ENCODE measurements around the gene DDB1.

The DDB1 gene

DNA sequence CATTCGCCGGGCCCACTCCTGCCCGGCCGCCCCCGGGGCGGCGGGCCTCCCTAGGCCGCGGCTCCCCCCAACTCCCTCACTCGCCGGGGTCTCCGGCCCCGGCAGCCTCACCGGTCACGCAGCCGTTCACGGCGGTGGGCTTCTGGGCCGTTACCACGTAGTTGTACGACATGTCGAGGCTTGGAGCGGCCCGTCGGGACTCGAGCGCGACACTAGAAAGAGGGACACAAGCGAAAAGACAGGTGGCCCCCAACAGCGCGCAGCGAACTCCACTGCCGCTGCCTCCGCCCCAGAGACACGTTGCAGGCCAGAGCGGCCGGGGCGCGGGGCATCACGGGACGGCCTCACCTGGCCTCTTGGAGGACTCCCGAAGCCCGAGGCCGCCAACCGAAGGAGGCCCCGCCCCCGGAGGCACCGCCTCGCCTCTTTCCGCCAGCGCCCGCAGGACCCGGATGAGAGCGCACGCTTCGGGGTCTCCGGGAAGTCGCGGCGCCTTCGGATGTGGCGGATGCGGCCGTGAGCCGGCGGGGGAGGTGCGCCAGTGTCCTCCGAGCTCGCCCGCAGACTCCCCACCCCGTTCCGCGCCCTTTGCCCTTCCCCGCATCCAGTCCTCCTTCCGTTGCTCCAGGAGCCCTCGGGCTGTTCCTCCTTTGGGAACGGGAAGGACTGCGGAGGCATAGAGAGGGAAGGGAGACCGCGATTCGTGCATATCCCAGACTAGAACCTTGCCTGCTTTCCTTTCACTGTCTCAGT, at the start of gene DDB1, which contains the start of gene TKFC:
DDB1 (minus strand) TSS at position 309 of the 753 bp plus-strand sequence; CDS start at position 172, 137 bp downstream.
TKFC (plus strand) TSS at position 432 of the 753 bp plus-strand sequence. CDS start 1,501 bp downstream, outside the sequence.
- Mint-ChIP-seq H3K4me1 (ENCODE audit: low read depth) (peaks cover 61% of the 10 kb centered on the region), H3K4me3 (peak within 1 kb of the TSS; percentile 98)

DNA sequence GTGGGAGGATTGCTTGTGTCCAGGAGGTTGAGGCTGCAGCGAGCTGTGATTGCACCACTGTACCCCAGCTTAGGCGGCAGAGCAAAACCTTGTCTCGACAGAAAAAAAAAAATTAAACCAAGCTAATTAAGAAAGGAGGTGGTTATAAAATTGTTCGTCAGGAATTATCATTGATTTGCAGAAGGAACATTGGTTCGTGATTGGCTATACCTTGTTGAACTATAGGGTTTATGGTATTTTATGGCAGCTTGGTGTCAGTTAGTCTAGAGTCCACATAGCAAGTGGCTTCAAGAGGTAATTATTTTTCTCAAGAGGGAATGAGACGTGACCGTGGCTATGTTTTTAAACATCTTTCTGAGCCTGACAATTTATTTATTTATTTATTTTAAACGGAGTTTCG, 48.0 kb upstream of the DDB1 start:
- no peaks in the 10 kb centered on the region for H3K9me3 Mint-ChIP-seq (ENCODE audit: low read depth)
- H3K27me3 Mint-ChIP-seq: no peaks in the 10 kb centered on the region
- H3K36me3 Mint-ChIP-seq: peaks cover 5% of the 10 kb centered on the region
- no peak overlapping the region for H3K27ac Mint-ChIP-seq
- H3K4me1 Mint-ChIP-seq (ENCODE audit: low read depth): peaks cover 9% of the 10 kb centered on the region
- no peak overlapping the region for H3K4me3 Mint-ChIP-seq

More for the DNA sequence above, at the start of gene DDB1, which contains the start of gene TKFC:
- Mint-ChIP-seq H3K36me3 (peaks cover 6% of the 10 kb centered on the region), H3K9me3 (ENCODE audit: low read depth) (no peaks in the 10 kb centered on the region), H3K27me3 (no peaks in the 10 kb centered on the region), H3K27ac (peak within 1 kb of the TSS; percentile 99)

DNA sequence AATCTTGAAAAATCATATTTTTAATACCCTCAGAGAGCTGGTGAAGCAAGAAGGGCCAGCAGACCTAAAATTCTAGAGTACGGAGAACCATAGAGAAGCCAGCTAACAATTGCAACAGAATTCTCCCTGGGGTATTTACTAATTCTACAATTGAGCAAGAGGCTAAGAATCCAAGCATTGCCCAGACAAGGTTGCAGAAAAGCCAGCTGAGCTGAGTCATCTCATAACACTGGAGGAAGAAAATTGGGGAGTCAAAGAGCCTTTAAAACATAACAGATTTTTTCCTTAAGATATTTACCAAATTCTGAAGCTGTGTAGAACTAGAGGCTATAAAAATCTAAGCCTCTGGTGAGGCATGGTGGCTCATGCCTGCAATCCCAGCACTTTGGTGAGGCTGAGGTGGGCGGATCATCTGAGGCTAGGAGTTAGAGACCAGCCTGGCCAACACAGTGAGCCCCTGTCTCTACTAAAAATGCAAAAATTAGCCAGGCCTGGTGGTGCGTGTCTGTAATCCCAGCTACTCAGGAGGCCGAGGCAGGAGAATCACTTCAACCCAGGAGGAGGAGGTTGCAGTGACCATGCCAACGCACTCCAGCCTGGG, 45.9 kb upstream of the DDB1 start:
- no peaks in the 10 kb centered on the region for H3K4me1 Mint-ChIP-seq (ENCODE audit: low read depth)
- H3K9me3 Mint-ChIP-seq (ENCODE audit: low read depth): no peaks in the 10 kb centered on the region
- H3K4me3 Mint-ChIP-seq: no peak overlapping the region
- no peaks in the 10 kb centered on the region for H3K27me3 Mint-ChIP-seq
- peaks cover 8% of the 10 kb centered on the region for H3K36me3 Mint-ChIP-seq
- H3K27ac Mint-ChIP-seq: no peak overlapping the region

DNA sequence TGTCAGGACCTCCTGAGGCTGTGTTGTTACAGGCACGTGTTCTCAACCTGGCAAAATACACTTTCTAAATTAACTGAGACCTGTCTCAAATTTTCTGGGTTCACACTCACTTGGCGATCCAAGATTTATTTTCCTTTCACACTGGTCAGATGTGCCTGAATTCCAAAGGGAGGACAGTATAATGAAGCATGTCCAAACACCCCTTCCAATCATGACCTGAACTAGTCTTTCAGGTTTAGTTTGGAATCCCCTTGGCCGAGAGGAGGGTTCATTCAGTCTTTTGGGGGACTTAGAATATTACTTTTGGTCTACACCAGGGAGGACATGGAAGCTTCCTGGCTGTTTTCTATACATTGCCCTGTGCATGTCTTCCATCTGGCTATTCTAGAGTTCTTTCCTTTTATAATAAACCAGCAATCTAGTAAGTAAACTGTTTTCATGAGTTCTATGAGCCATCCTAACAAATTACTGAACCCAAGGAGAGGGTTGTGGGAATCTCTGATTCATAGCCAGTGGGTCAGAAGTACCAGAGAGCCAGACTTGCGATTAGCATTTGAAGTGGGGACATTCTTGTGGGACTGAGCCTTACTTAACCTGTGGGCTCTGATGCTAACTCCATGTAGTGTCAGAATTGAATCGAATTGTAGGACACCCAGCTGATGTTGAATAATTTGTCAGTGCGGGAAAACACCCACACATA, 44.7 kb upstream of the DDB1 start:
- no peaks in the 10 kb centered on the region for H3K27me3 Mint-ChIP-seq
- no peak overlapping the region for H3K4me3 Mint-ChIP-seq
- H3K9me3 Mint-ChIP-seq (ENCODE audit: low read depth): no peaks in the 10 kb centered on the region
- peaks cover 8% of the 10 kb centered on the region for H3K36me3 Mint-ChIP-seq
- H3K4me1 Mint-ChIP-seq (ENCODE audit: low read depth): no peaks in the 10 kb centered on the region
- peak overlapping the region; percentile 10 for H3K27ac Mint-ChIP-seq

DNA sequence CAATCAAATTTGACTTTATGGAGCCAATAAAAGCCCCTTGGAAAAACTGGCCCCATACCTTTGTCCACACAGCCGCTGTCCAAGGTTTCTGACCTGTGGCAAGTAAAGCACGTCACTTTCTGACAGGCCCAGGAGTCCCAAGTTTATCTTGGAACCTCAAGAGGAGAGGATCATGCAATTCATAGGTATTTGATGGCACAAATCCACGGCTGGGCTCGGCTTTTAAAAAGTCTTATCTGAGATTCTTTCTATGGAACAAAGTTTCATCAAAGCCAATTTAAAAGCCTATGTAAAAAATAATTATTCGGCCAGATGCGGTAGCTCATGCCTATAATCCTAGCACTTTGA, 42.8 kb upstream of the DDB1 start:
- no peaks in the 10 kb centered on the region for H3K27me3 Mint-ChIP-seq
- H3K4me1 Mint-ChIP-seq (ENCODE audit: low read depth): no peaks in the 10 kb centered on the region
- peaks cover 8% of the 10 kb centered on the region for H3K36me3 Mint-ChIP-seq
- no peaks in the 10 kb centered on the region for H3K9me3 Mint-ChIP-seq (ENCODE audit: low read depth)
- no peak overlapping the region for H3K27ac Mint-ChIP-seq
- no peak overlapping the region for H3K4me3 Mint-ChIP-seq

DNA sequence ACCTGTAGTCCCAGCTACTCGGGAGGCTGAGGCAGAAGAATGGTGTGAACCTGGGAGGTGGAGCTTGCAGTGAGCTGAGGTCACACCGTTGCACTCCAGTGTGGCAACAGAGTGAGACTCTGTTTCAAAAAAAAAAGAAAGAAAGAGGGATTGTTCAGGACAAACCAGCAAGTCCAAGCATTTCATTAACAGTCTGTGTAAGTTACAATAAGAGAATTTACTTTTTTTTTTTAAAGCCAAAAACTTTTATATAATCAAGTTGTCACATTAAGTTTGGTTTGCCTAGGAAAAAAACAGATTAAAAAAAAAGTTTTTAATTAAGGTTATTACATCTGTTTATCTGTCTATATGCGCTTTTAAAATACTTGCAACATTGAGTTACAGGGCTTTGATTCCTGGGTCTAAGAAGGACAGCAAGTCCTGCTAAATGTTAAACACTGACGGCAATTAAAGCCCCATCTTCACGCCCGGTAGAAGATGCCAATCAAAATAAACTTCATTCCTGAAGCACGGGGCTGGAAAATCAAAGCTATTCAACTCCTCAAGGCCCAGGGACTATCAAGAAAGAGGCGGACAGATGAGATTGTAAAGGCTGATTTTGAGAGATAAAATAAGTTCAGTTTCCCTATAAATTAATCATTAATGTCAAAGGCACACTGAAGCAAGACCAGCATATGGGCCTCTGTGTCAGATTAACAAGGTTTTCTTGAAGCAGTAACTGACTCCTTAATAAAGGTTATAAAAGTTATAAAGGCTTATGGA, 39.9 kb upstream of the DDB1 start:
- no peaks in the 10 kb centered on the region for H3K27me3 Mint-ChIP-seq
- H3K36me3 Mint-ChIP-seq: peaks cover 8% of the 10 kb centered on the region
- H3K9me3 Mint-ChIP-seq (ENCODE audit: low read depth): no peaks in the 10 kb centered on the region
- peaks cover 1% of the 10 kb centered on the region for H3K4me1 Mint-ChIP-seq (ENCODE audit: low read depth)
- H3K4me3 Mint-ChIP-seq: no peak overlapping the region
- H3K27ac Mint-ChIP-seq: no peak overlapping the region

DNA sequence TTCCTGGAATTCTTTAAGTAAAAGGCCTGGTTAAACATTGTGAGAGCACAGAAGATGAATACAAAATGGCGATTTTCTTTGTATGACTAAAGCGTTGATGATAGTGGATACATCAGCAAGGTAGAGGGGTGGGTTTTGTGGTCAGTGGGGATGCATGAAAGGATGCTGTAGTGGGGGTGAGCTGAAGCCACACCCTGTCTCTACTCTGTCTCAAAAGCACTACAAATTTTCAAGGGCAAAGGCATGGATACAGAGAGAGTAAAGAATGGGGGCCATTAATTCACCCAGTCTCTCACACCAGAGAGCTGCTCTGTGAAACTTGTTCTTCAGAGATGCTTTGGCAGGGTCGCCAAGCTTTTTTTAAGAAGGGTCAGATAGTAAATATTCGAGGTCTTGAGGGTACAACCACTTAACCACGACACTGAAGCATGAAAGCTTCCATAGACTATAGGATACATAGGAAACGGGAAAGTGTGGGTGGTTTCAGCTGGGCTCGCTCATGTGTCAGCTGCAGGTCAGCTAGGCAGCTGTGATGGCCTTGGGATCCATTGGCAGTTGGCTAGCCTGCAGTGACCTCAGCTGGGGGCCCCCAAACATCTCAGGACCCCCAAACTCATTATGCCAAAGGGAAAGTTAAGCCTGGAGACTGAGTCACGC, 37.6 kb upstream of the DDB1 start:
- H3K36me3 Mint-ChIP-seq: peaks cover 3% of the 10 kb centered on the region
- no peak overlapping the region for H3K4me3 Mint-ChIP-seq
- no peaks in the 10 kb centered on the region for H3K27me3 Mint-ChIP-seq
- no peaks in the 10 kb centered on the region for H3K9me3 Mint-ChIP-seq (ENCODE audit: low read depth)
- peaks cover 1% of the 10 kb centered on the region for H3K4me1 Mint-ChIP-seq (ENCODE audit: low read depth)
- H3K27ac Mint-ChIP-seq: no peak overlapping the region

DNA sequence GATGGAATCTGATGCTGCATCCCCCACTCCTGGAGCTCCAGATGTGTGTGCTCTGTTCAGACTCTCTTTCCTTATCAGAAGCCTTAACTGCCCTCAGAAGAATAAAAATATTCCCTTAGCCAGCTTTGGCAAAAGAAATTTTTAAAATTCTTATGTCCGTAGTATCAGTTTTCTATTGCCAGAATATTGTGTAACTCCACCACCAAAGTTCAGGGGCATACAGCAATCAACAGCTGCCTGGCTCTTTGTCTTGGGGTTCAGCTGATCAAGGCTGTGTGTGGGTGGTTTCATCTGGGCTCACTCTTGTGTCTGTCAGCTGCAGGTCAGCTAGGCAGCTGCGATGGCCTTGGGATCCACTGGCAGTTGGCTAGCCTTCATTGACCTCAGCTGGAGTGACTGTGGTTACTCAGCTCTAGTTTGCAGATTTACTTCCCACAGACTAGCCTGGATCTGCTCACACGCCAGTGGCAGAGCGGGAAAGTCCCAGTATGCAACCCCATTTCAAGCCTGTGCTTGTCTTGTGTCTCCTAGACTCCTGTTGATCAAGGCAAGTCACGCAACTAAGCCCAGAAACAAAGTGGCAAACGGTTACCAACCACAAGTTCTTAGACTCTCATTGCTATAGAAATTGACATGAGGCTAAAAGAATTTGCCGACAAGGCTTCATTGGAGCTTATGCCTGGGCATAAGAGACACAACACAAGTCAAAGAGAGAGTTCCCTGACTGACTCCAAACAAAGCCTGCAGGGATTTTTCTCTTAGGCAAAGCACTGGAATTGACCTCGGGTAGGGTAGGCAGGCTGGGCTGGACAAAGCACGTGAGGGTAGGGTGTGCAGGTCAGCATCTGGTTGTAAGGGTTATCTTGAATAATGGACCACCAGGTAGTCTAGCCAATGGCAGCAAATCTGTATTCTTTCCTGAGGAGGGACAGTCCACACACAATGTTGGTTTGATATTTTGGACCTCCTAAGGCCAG, 36.8 kb upstream of the DDB1 start:
- Mint-ChIP-seq H3K36me3 (no peaks in the 10 kb centered on the region), H3K9me3 (ENCODE audit: low read depth) (no peaks in the 10 kb centered on the region), H3K4me3 (no peak overlapping the region), H3K4me1 (ENCODE audit: low read depth) (peaks cover 1% of the 10 kb centered on the region), H3K27me3 (no peaks in the 10 kb centered on the region), H3K27ac (no peak overlapping the region)

DNA sequence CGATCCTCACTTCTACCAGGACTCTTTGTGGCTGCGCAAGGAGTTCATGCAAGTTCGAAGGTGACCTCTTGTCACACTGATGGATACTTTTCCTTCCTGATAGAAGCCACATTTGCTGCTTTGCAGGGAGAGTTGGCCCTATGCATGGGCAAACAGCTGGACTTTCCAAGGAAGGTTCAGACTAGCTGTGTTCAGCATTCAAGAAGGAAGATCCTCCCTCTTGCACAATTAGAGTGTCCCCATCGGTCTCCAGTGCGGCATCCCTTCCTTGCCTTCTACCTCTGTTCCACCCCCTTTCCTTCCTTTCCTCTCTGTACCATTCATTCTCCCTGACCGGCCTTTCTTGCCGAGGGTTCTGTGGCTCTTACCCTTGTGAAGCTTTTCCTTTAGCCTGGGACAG, 35.7 kb upstream of the DDB1 start:
- Mint-ChIP-seq H3K4me3 (no peak overlapping the region), H3K4me1 (ENCODE audit: low read depth) (peaks cover 3% of the 10 kb centered on the region), H3K9me3 (ENCODE audit: low read depth) (no peaks in the 10 kb centered on the region), H3K27me3 (no peaks in the 10 kb centered on the region), H3K36me3 (no peaks in the 10 kb centered on the region), H3K27ac (peak overlapping the region; percentile 22)

DNA sequence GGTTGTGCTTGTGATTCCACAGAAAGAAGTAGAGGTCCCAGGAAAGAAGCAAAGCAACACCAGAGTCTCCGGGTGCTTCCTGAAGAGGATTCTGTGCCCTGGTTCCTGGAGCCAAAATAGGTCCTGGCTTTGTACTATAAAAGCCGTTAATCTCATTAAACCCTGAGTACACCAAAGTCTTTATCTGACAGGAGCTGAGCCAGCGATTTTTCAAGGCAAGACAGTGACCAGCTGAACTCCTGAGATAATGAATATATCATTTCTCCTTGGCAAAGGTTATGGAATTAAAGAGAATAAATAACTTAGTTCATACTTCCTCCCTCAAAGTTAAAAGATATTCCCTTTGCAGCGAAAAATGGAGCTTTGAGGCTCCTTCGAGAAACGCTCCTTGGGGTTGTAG, 34.5 kb upstream of the DDB1 start:
- H3K4me3 Mint-ChIP-seq: no peak overlapping the region
- H3K9me3 Mint-ChIP-seq (ENCODE audit: low read depth): no peaks in the 10 kb centered on the region
- H3K27me3 Mint-ChIP-seq: no peaks in the 10 kb centered on the region
- H3K27ac Mint-ChIP-seq: no peak overlapping the region
- no peaks in the 10 kb centered on the region for H3K36me3 Mint-ChIP-seq
- H3K4me1 Mint-ChIP-seq (ENCODE audit: low read depth): peaks cover 13% of the 10 kb centered on the region

DNA sequence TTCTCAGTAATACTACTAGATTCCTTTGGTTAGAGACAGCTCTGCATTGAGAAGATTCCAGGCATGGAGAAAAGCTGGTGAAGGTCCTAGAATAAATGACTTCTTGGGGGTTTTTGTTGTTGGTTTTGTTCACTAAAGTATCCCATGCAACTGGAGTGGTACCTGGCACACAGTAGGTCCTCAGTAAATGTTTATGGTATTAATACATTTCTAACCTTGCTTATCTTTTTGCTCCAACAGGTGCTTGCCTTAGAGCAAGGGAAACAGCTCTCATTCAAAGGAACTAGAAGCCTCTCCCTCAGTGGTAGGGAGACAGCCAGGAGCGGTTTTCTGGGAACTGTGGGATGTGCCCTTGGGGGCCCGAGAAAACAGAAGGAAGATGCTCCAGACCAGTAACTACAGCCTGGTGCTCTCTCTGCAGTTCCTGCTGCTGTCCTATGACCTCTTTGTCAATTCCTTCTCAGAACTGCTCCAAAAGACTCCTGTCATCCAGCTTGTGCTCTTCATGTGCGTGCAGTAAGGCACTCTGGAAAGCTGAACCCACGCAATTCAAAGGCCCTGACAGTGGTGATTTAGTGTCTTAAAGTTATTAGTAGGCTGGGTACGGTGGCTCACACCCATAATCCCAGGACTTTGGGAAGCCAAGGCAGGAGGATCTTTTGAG, 31.2 kb upstream of the DDB1 start:
- peaks cover 29% of the 10 kb centered on the region for H3K4me1 Mint-ChIP-seq (ENCODE audit: low read depth)
- H3K27ac Mint-ChIP-seq: peak overlapping the region; percentile 98
- H3K9me3 Mint-ChIP-seq (ENCODE audit: low read depth): no peaks in the 10 kb centered on the region
- no peaks in the 10 kb centered on the region for H3K27me3 Mint-ChIP-seq
- H3K36me3 Mint-ChIP-seq: no peaks in the 10 kb centered on the region
- peak overlapping the region; percentile 98 for H3K4me3 Mint-ChIP-seq

DNA sequence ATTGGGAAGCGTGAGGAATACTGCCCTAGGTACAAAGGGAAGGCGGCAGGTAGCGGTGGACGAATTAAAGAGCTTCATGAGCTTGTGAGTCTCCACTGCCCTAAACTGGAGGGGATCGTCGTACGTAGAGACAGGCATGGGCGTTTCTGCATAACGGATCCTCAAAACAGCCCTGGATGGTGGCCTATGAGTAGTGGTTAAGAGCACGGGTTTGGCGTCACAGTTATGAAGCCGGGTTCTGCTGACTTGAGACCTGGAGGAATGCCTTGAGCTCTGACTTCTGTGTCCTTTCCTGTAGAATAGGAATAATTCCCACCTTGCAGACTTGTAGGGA, 29.6 kb upstream of the DDB1 start:
- Mint-ChIP-seq H3K4me1 (ENCODE audit: low read depth) (peaks cover 32% of the 10 kb centered on the region), H3K27ac (peak overlapping the region; percentile 98), H3K4me3 (peak overlapping the region; percentile 98), H3K27me3 (no peaks in the 10 kb centered on the region), H3K36me3 (no peaks in the 10 kb centered on the region), H3K9me3 (ENCODE audit: low read depth) (no peaks in the 10 kb centered on the region)
